Thymus (tissue), 14 donors: ENCODE measurements around the gene SGK1. TPM values are rescaled to one million over a fixed set of nuclear protein-coding genes. Genes with fewer than 3 reads are reported as not detected.
A peak's percentile ranks its signal among the peaks of the same experiment; 100 is the strongest.

Experiments used
- DNase-seq, 9 donors: peaks; one replicate each; pipeline ENCODE4 v3.0.0-alpha.2; 2013; ENCODE audit warnings: low spot score in 9 of 9, low read depth in 6 of 9, missing footprints in 1 of 9
- H3K27ac ChIP-seq, 2 donors: one replicate each; pipeline ENCODE4 v1.5.1; 2013; ENCODE audit warnings: control low read depth in 1 of 2, low read depth in 1 of 2, low read length in 1 of 2, mild to moderate bottlenecking in 1 of 2, moderate library complexity in 1 of 2
- H3K27me3 ChIP-seq, 2 donors: one replicate each; pipeline ENCODE4 v1.5.1; 2013; ENCODE audit warnings: low read length in 1 of 2; ENCODE audit not compliant: control insufficient read depth in 2 of 2, insufficient read depth in 1 of 2
- H3K36me3 ChIP-seq, 2 donors: one replicate each; pipeline ENCODE4 v1.5.1; 2013; ENCODE audit warnings: low read length in 1 of 2, mild to moderate bottlenecking in 1 of 2, moderate library complexity in 1 of 2; ENCODE audit not compliant: control insufficient read depth in 2 of 2, insufficient read depth in 2 of 2
- H3K4me1 ChIP-seq, 2 donors: one replicate each; pipeline ENCODE4 v1.5.1; 2013; ENCODE audit warnings: low read length in 2 of 2; ENCODE audit not compliant: control insufficient read depth in 2 of 2, insufficient read depth in 2 of 2
- H3K4me3 ChIP-seq, 2 donors: one replicate each; pipeline ENCODE4 v1.5.1; 2013; ENCODE audit warnings: low read length in 2 of 2, control low read depth in 1 of 2, mild to moderate bottlenecking in 1 of 2
- H3K9me3 ChIP-seq, 2 donors: one replicate each; pipeline ENCODE4 v1.5.1; 2013; ENCODE audit warnings: low read length in 1 of 2, mild to moderate bottlenecking in 1 of 2; ENCODE audit not compliant: control insufficient read depth in 2 of 2, insufficient read depth in 1 of 2
- WGBS: extraction: QIAGEN DNeasy Blood & Tissue Kit; methylation state at CpG from one replicate; pipeline ENCODE4 v1.1.7; 2013; 5-methylcytosine and 5-hydroxymethylcytosine counted together
- long read RNA-seq, 10 donors: transcript quantifications; one replicate each; lab custom pipeline, GENCODE V29; 2026
- polyA plus RNA-seq: library from polyadenylated mRNA; stranded (reverse); fragments of 200-250 nt; gene quantifications from one replicate; pipeline ENCODE4 v1.2.3, GENCODE V29; 2013
- total RNA-seq: library from RNA; stranded (reverse); fragments of 120-200 nt; gene quantifications from one replicate; pipeline ENCODE4 v1.2.4, GENCODE V29; 2013
- donor health status: healthy.

The SGK1 gene
- total RNA-seq (44.8 TPM), polyA plus RNA-seq (183 TPM)
- long read RNA-seq, donor 1: 0 reads
- long read RNA-seq, donor 2: 0 reads
- long read RNA-seq, donor 3, full-length matches to known transcripts: 11 of 11 reads
- long read RNA-seq, donor 3, partial matches to known transcripts: 0 of 11 reads
- long read RNA-seq, donor 3, other reads (novel, unspliced or antisense): 0 of 11 reads
- long read RNA-seq, donor 4, partial matches to known transcripts: 0 of 4 reads
- long read RNA-seq, donor 4, other reads (novel, unspliced or antisense): 0 of 4 reads
- long read RNA-seq, donor 5, transcript SGK1-201 (12 exons, 2,401 nt): major isoform, 8 of 12 reads
- long read RNA-seq, donor 5, partial matches to known transcripts: 0 of 12 reads
- long read RNA-seq, donor 5, other reads (novel, unspliced or antisense): 0 of 12 reads
- long read RNA-seq, donor 6, transcript SGK1-201 (12 exons, 2,401 nt): major isoform, 5 of 6 reads
- long read RNA-seq, donor 6, partial matches to known transcripts: 0 of 6 reads
- long read RNA-seq, donor 6, other reads (novel, unspliced or antisense): 0 of 6 reads
- long read RNA-seq, donor 7, transcript SGK1-201 (12 exons, 2,401 nt): major isoform, 5 of 6 reads
- long read RNA-seq, donor 7, partial matches to known transcripts: 0 of 6 reads
- long read RNA-seq, donor 7, other reads (novel, unspliced or antisense): 0 of 6 reads
- long read RNA-seq, donor 8, partial matches to known transcripts: 0 of 3 reads
- long read RNA-seq, donor 8, other reads (novel, unspliced or antisense): 0 of 3 reads
- long read RNA-seq, donor 9, partial matches to known transcripts: 0 of 2 reads
- long read RNA-seq, donor 9, other reads (novel, unspliced or antisense): 0 of 2 reads
- long read RNA-seq, donor 10, full-length matches to known transcripts: 9 of 9 reads
- long read RNA-seq, donor 10, partial matches to known transcripts: 0 of 9 reads
- long read RNA-seq, donor 10, other reads (novel, unspliced or antisense): 0 of 9 reads

- H3K9me3 ChIP-seq: no peaks in the 10 kb centered on the region
- H3K36me3 ChIP-seq: no peaks in the 10 kb centered on the region
- peaks cover 6 to 22% of the 10 kb centered on the region in 2 donors for H3K27me3 ChIP-seq
- peak in 3 of 9 donors; percentile 17 to 64 (median 41) for DNase-seq
- H3K4me1 ChIP-seq: peaks cover 5 to 12% of the 10 kb centered on the region in 2 donors
- no peak within 1 kb of the TSS for H3K27ac ChIP-seq
- peak within 1 kb of the TSS; percentile 47 to 60 for H3K4me3 ChIP-seq
- 5% methylated on average over 33 of the region's 33 CpGs for WGBS
Measured at GRCh38 chr6:134317471-134318131, at the start of gene SGK1. Gene SGK1, minus strand, starts transcription at chr6:134318112. Its CDS starts 652 bp downstream, at chr6:134317460.

- no peaks in the 10 kb centered on the region for H3K9me3 ChIP-seq
- no peaks in the 10 kb centered on the region for H3K27me3 ChIP-seq
- no peaks in the 10 kb centered on the region for H3K4me1 ChIP-seq
- 95% methylated on average over 2 of the region's 2 CpGs for whole genome bisulfite sequencing
- no peak for DNase-seq
- H3K36me3 ChIP-seq: no peaks in the 10 kb centered on the region
- no peak overlapping the region for H3K27ac ChIP-seq
- H3K4me3 ChIP-seq: no peak overlapping the region
Measured at GRCh38 chr6:134363323-134364039, 45.6 kb upstream of the SGK1 start.

- Histone ChIP-seq H3K4me3 (no peak overlapping the region), H3K4me1 (no peaks in the 10 kb centered on the region), H3K27ac (no peak overlapping the region), H3K27me3 (no peaks in the 10 kb centered on the region), H3K36me3 (no peaks in the 10 kb centered on the region), H3K9me3 (peaks cover 0 to 4% of the 10 kb centered on the region in 2 donors)
- DNase-seq: no peak
- WGBS: over 99% methylated on average over 6 of the region's 6 CpGs
Measured at GRCh38 chr6:134361011-134361410, 43.1 kb upstream of the SGK1 start.

GRCh38 chr6:134359302-134359701 is 41.4 kb upstream of the SGK1 start:
- WGBS: 93% methylated on average over 2 of the region's 2 CpGs
- Histone ChIP-seq H3K36me3 (no peaks in the 10 kb centered on the region), H3K4me3 (no peak overlapping the region), H3K27ac (no peak overlapping the region), H3K27me3 (no peaks in the 10 kb centered on the region), H3K9me3 (peaks cover 0 to 11% of the 10 kb centered on the region in 2 donors), H3K4me1 (no peaks in the 10 kb centered on the region)
- no peak for DNase-seq

GRCh38 chr6:134358320-134358719 is 40.4 kb upstream of the SGK1 start:
- Histone ChIP-seq H3K27me3 (no peaks in the 10 kb centered on the region), H3K36me3 (no peaks in the 10 kb centered on the region), H3K9me3 (peaks cover 0 to 11% of the 10 kb centered on the region in 2 donors), H3K4me1 (no peaks in the 10 kb centered on the region), H3K27ac (no peak overlapping the region), H3K4me3 (no peak overlapping the region)
- WGBS: 73% methylated on average over 4 of the region's 4 CpGs
- DNase-seq: no peak

GRCh38 chr6:134357022-134357487 is 39.1 kb upstream of the SGK1 start:
- H3K36me3 ChIP-seq: no peaks in the 10 kb centered on the region
- peaks cover 10 to 11% of the 10 kb centered on the region in 2 donors for H3K4me1 ChIP-seq
- DNase-seq: no peak
- no peaks in the 10 kb centered on the region for H3K27me3 ChIP-seq
- H3K27ac ChIP-seq: no peak overlapping the region
- WGBS: 96% methylated on average over 2 of the region's 2 CpGs
- H3K9me3 ChIP-seq: peaks cover 0 to 11% of the 10 kb centered on the region in 2 donors
- H3K4me3 ChIP-seq: no peak overlapping the region

GRCh38 chr6:134356405-134356804 is 38.5 kb upstream of the SGK1 start:
- Histone ChIP-seq H3K27ac (no peak overlapping the region), H3K36me3 (no peaks in the 10 kb centered on the region), H3K4me3 (no peak overlapping the region), H3K9me3 (peaks cover 0 to 11% of the 10 kb centered on the region in 2 donors), H3K4me1 (peaks cover 13 to 18% of the 10 kb centered on the region in 2 donors), H3K27me3 (no peaks in the 10 kb centered on the region)
- WGBS: 99% methylated on average over 3 of the region's 3 CpGs
- DNase-seq: no peak

- 89% methylated on average over 4 of the region's 4 CpGs for WGBS
- H3K36me3 ChIP-seq: no peaks in the 10 kb centered on the region
Measured at GRCh38 chr6:134352786-134353480, 35.0 kb upstream of the SGK1 start.

More at GRCh38 chr6:134352786-134353480, 35.0 kb upstream of the SGK1 start:
- peak in 1 of 9 donors; percentile 27 for DNase-seq
- no peak overlapping the region for H3K4me3 ChIP-seq
- H3K27ac ChIP-seq: peak overlapping the region in 1 of 2 donors; percentile 84
- no peaks in the 10 kb centered on the region for H3K27me3 ChIP-seq
- peaks cover 0 to 11% of the 10 kb centered on the region in 2 donors for H3K9me3 ChIP-seq
- H3K4me1 ChIP-seq: peaks cover 16 to 25% of the 10 kb centered on the region in 2 donors
